Colonic mucosa (tissue), 4 donors: Measurements from ENCODE around the gene GPRC5D. TPM values are rescaled to one million over a fixed set of nuclear protein-coding genes. Genes with fewer than 3 reads are reported as not detected.
A peak's percentile ranks its signal among the peaks of the same experiment; 100 is the strongest.

Experiments
- DNase-seq: peaks from one replicate; pipeline ENCODE4 v3.0.0-alpha.2; 2020
- H3K27ac ChIP-seq: fragments of 200-600 bp; one replicate; pipeline ENCODE4 v1.8.0; 2021
- H3K27me3 ChIP-seq: fragments of 200-600 bp; one replicate; pipeline ENCODE4 v1.8.0; 2021
- H3K36me3 ChIP-seq: fragments of 200-600 bp; one replicate; pipeline ENCODE4 v1.8.0; 2021
- H3K4me1 ChIP-seq: fragments of 200-600 bp; one replicate; pipeline ENCODE4 v1.8.0; 2021; ENCODE audit warnings: mild to moderate bottlenecking
- H3K4me3 ChIP-seq: fragments of 200-600 bp; one replicate; pipeline ENCODE4 v1.8.0; 2021
- H3K9ac ChIP-seq, 2 donors: one replicate each; pipeline ENCODE4 v1.7.0; 2013; ENCODE audit warnings: control low read depth in 2 of 2, low read depth in 2 of 2, low read length in 2 of 2
- H3K9me3 ChIP-seq: fragments of 200-600 bp; one replicate; pipeline ENCODE4 v1.8.0; 2021
- intact Hi-C: fragments of 100-400 bp; cut with DNase I; formaldehyde crosslinking; loops from one replicate; pipeline ENCODE4 v1.14.1; 2022
- total RNA-seq, 2 donors: library from RNA; stranded (reverse); fragmentation: NEBNext Ultra II Directional in 1 of 2; extraction: Animal tissue kit (Norgen Biotek cat#: 25700) in 1 of 2; gene quantifications; one replicate each; pipeline ENCODE4 v1.2.1, GENCODE V29; 2021
- TF ChIP-seq, protein P1 (sequence below): fragments of 200-600 bp; IDR thresholded peaks from one replicate; pipeline ENCODE4 v1.8.0; 2022; ENCODE audit warnings: antibody characterized with exemption, mild to moderate bottlenecking
- donor health status: healthy.
- donor health status: DM: no; HTN: no; CAD: no.
- donor health status: DM: no; HTN: no; CAD: no.

Gene GPRC5D
- total RNA-seq, 2 donors from 2014 or later: 0.27 TPM; not detected in 1

DNA sequence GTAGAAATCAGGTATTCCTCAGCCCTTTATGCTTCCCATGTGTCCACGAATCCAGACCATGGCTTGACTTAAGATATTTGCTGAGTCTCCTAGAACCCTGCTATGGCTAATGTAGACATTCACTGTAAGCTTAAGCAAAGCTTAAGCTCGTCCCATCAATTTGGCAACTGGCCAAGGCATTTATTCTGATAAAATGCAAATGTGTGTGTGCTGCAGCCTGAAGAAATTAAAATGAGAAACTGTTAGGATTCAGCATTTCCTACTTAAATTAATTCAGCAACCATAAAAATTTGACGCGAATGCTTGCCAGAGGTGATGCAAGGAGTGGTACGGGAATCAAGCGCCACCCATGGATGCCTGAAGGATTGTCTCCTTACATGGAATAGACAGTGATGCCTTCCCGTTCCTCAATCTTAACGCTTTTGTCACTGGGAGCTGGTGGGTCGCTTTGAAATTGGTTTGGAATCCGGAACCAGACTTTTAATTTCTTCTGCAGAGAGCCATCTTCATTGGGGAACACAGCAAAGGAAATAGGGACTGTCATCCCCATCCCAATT, 34.9 kb upstream of the GPRC5D start:
- H3K9ac ChIP-seq: no peak overlapping the region
- no peak overlapping the region for H3K27ac ChIP-seq
- H3K27me3 ChIP-seq: no peaks in the 10 kb centered on the region
- no peak overlapping the region for H3K4me3 ChIP-seq
- intact Hi-C loops: loop anchor here (10.0 kb wide), 1 partner anchor 228 kb away; no protein-coding TSS in a partner anchor
- TF ChIP-seq, protein P1, sequence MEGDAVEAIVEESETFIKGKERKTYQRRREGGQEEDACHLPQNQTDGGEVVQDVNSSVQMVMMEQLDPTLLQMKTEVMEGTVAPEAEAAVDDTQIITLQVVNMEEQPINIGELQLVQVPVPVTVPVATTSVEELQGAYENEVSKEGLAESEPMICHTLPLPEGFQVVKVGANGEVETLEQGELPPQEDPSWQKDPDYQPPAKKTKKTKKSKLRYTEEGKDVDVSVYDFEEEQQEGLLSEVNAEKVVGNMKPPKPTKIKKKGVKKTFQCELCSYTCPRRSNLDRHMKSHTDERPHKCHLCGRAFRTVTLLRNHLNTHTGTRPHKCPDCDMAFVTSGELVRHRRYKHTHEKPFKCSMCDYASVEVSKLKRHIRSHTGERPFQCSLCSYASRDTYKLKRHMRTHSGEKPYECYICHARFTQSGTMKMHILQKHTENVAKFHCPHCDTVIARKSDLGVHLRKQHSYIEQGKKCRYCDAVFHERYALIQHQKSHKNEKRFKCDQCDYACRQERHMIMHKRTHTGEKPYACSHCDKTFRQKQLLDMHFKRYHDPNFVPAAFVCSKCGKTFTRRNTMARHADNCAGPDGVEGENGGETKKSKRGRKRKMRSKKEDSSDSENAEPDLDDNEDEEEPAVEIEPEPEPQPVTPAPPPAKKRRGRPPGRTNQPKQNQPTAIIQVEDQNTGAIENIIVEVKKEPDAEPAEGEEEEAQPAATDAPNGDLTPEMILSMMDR: no peak
- no peaks in the 10 kb centered on the region for H3K9me3 ChIP-seq
- no peak for DNase-seq
- H3K4me1 ChIP-seq: peaks cover 3% of the 10 kb centered on the region
- H3K36me3 ChIP-seq: no peaks in the 10 kb centered on the region

DNA sequence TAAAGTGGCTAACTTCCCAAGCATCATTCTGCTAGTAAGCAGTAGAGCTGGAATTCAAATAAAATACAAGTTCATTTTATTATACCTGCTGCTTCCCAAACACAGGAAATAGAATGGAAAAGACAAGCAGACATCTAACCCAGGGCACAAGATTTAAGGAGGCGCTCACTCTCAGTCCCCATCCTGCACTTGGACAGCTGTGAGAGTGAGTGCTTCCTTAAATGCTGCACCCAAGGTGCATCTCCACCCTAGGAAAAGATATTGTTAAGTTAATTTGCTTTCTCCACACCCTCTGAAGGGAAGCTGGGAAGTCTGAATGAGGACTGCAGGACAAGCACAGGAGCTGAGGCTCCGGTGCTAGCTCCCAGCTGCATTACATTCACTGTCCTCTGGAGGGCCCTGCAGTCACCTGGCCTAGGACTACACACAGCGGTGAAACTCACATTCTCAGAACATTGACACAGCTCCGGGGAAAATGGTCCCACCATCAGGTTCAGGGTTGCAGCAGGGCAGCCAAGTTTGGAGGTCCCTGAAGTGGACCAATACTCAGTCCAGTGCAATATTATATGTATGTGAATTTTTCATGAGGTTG, 33.9 kb upstream of the GPRC5D start:
- H3K27ac ChIP-seq: no peak overlapping the region
- no peaks in the 10 kb centered on the region for H3K36me3 ChIP-seq
- intact Hi-C loops: loop anchor here (10.0 kb wide), 1 partner anchor 229 kb away; no protein-coding TSS in a partner anchor

DNA sequence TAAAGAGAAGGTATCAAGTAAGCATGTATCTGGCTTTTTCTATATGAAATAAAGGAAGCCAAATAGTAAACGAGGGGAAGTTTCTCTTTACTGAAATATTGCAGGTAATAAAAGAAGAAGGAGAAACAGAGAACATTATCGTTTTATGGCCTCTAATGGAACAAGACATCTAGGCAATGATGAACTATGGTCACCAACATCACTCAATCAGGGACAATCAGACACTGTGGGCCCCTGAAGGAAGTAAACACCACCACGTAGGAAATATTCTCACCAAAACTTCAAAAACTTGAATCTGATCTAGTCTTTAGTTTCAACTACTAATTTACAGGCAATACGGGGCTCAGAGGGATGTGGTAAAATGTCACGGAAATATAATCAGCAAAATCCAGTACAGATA, 32.2 kb upstream of the GPRC5D start:
- Histone ChIP-seq H3K9me3 (no peaks in the 10 kb centered on the region), H3K27me3 (no peaks in the 10 kb centered on the region), H3K9ac (no peak overlapping the region), H3K36me3 (no peaks in the 10 kb centered on the region), H3K4me1 (no peaks in the 10 kb centered on the region), H3K27ac (no peak overlapping the region), H3K4me3 (no peak overlapping the region)
- TF ChIP-seq, protein P1: no peak
- intact Hi-C loops: loop anchor here (5.0 to 10.0 kb wide), 3 partner anchors 67 to 231 kb away; partner anchors contain the start of gene APOLD1
- no peak for DNase-seq

More for the DNA sequence above, 33.9 kb upstream of the GPRC5D start:
- peak; percentile 39 for DNase-seq
- Histone ChIP-seq H3K4me1 (no peaks in the 10 kb centered on the region), H3K27me3 (no peaks in the 10 kb centered on the region), H3K9ac (no peak overlapping the region), H3K4me3 (no peak overlapping the region), H3K9me3 (no peaks in the 10 kb centered on the region)
- TF ChIP-seq, protein P1: peak; percentile 38

DNA sequence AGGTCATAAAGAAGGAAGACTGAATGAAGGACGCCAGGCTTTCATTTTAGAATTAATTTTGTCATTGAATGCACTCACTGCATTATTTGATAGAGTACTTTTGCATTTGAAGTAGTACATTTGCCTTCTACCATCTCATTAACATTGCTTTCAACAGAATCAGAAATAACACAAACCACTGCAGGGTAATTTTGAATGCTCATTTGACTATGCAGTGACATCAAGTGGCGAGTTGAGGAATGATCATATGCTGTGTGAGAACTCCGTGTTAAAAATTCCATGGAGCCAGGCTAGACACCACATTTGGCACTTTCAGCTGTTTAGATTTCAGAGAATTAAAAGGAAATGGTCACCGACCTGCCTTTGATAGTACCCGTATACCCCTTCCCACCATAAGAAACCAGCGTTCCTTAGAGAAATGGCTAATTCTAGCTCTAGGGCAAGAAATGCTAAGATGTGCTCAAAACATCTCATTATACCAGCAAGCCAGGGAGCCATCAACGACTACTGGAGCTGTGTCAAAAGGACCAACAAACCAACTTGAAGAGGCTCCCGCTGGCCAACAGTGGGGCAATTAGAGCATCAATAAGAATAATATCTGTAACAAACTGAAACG, 31.6 kb upstream of the GPRC5D start:
- H3K36me3 ChIP-seq: no peaks in the 10 kb centered on the region
- intact Hi-C loops: loop anchor here (5.0 to 10.0 kb wide), 3 partner anchors 66 to 231 kb away; partner anchors contain the start of gene APOLD1
- H3K27me3 ChIP-seq: no peaks in the 10 kb centered on the region
- TF ChIP-seq, protein P1: peak; percentile 36
- no peaks in the 10 kb centered on the region for H3K4me1 ChIP-seq
- no peak overlapping the region for H3K4me3 ChIP-seq
- peak; percentile 42 for DNase-seq
- no peak overlapping the region for H3K27ac ChIP-seq
- H3K9me3 ChIP-seq: no peaks in the 10 kb centered on the region
- H3K9ac ChIP-seq: no peak overlapping the region

DNA sequence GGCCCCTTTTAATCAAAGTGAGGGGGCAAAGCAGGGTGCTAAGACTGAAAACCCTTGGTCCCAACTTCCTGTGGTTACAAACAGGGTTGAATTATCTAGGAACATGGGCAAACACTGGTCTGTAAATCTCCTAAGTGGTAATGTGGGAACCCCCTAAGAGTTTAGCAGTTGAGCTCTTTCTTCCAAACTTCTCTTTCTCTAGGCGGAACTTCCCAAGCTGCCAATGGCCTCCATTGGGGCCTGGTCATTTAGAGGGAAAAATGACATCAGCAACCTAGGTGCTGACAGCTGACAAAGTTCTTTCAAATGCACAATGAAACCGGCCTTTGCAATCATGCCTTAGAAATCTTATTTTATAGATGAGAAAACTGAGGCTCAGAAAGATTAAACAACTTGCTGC, 30.4 kb upstream of the GPRC5D start:
- no peak for DNase-seq
- Histone ChIP-seq H3K27ac (no peak overlapping the region), H3K9me3 (no peaks in the 10 kb centered on the region), H3K4me3 (no peak overlapping the region), H3K27me3 (no peaks in the 10 kb centered on the region), H3K36me3 (no peaks in the 10 kb centered on the region), H3K4me1 (no peaks in the 10 kb centered on the region), H3K9ac (no peak overlapping the region)
- TF ChIP-seq, protein P1: no peak
- intact Hi-C loops: loop anchor here (5.0 to 10.0 kb wide), 3 partner anchors 65 to 232 kb away; partner anchors contain the start of gene APOLD1
